Ascending aorta (tissue), 2 donors: ENCODE measurements around the gene DHX8. TPM values are rescaled to one million over a fixed set of nuclear protein-coding genes. Genes with fewer than 3 reads are reported as not detected.
"Not testable (repeated sequence)": the region's sequence is repeated elsewhere in the genome, so short reads cannot be mapped to it uniquely, and the experiment has no call there.

Experiments
- DNase-seq, 2 donors: peaks; one replicate each; pipeline ENCODE4 v3.0.0-alpha.2; 2019; ENCODE audit warnings: low spot score in 2 of 2
- H3K27ac ChIP-seq, 2 donors: fragments of 200-600 bp; sonication (generic); one replicate each; pipeline ENCODE4 v1.5.1; 2016 to 2017; ENCODE audit warnings: mild to moderate bottlenecking in 1 of 2
- H3K27me3 ChIP-seq: fragments of 200-600 bp; sonication (generic); one replicate; pipeline ENCODE4 v1.5.1; 2017
- H3K36me3 ChIP-seq, 2 donors: fragments of 200-600 bp; sonication (generic); one replicate each; pipeline ENCODE4 v1.5.1; 2016
- H3K4me1 ChIP-seq, 2 donors: fragments of 200-600 bp; sonication (generic); one replicate each; pipeline ENCODE4 v1.5.1; 2016 to 2017; ENCODE audit warnings: mild to moderate bottlenecking in 1 of 2
- H3K4me3 ChIP-seq, 2 donors: fragments of 200-600 bp; sonication (generic); one replicate each; pipeline ENCODE4 v1.5.1; 2016 to 2017; ENCODE audit warnings: mild to moderate bottlenecking in 1 of 2
- H3K9me3 ChIP-seq, 2 donors: fragments of 200-600 bp; sonication (generic); one replicate each; pipeline ENCODE4 v1.5.1; 2016
- CTCF ChIP-seq, 3 experiments: fragments of 200-600 bp in 2 of 3; fragments of 450-650 bp in 1 of 3; sonication (generic) in 2 of 3; IDR thresholded peaks; one replicate each; pipeline ENCODE4 v1.5.1; 2016 to 2019; ENCODE audit warnings: antibody characterized with exemption in 3 of 3, mild to moderate bottlenecking in 1 of 3, moderate library complexity in 1 of 3
- intact Hi-C: fragments of 100-400 bp; cut with DNase I; formaldehyde crosslinking; loops from one replicate; pipeline ENCODE4 v1.15.1; 2023
- total RNA-seq: library from RNA; depleted of rRNA; stranded (reverse); fragments of >200 nt; gene quantifications from one replicate; pipeline ENCODE4 v1.1.0, GENCODE V29; 2016

Gene DHX8
- total RNA-seq, 1 donor from 2014 or later, result 50.0 TPM

- Histone ChIP-seq H3K36me3 (no peaks in the 10 kb centered on the region), H3K4me1 (no peaks in the 10 kb centered on the region), H3K27me3 (no peaks in the 10 kb centered on the region), H3K9me3 (no peaks in the 10 kb centered on the region), H3K4me3 (no peak overlapping the region), H3K27ac (no peak overlapping the region)
- no peak for TF ChIP-seq CTCF (IDR thresholded peaks at IDR 0.05)
- intact Hi-C loops, result no loop called here
- DNase-seq, result no peak
Observed at GRCh38 chr17:43448720-43449469, 34.9 kb upstream of the DHX8 start.

- no peaks in the 10 kb centered on the region for H3K36me3 ChIP-seq
- no peak for DNase-seq
- no peak overlapping the region for H3K27ac ChIP-seq
- no peak for TF ChIP-seq CTCF (IDR thresholded peaks at IDR 0.05)
- intact Hi-C loops, result no loop called here
- H3K4me1 ChIP-seq, result no peaks in the 10 kb centered on the region
- H3K9me3 ChIP-seq, result no peaks in the 10 kb centered on the region
- H3K27me3 ChIP-seq, result no peaks in the 10 kb centered on the region
- H3K4me3 ChIP-seq, result no peak overlapping the region
Observed at GRCh38 chr17:43449470-43450248, 34.1 kb upstream of the DHX8 start.

- H3K36me3 ChIP-seq, intact Hi-C loops, H3K27ac ChIP-seq, H3K9me3 ChIP-seq, H3K27me3 ChIP-seq, H3K4me1 ChIP-seq, DNase-seq, H3K4me3 ChIP-seq: not testable (repeated sequence)
Observed at GRCh38 chr17:43450791-43451190, 33.0 kb upstream of the DHX8 start.

- intact Hi-C loops, DNase-seq: not testable (repeated sequence)
Observed at GRCh38 chr17:43451741-43452140, 32.0 kb upstream of the DHX8 start.

GRCh38 chr17:43453331-43453812 lies 30.4 kb upstream of the DHX8 start:
- no peaks in the 10 kb centered on the region for H3K9me3 ChIP-seq
- no peak overlapping the region for H3K4me3 ChIP-seq
- no peak overlapping the region for H3K27ac ChIP-seq
- H3K36me3 ChIP-seq, result no peaks in the 10 kb centered on the region
- no peaks in the 10 kb centered on the region for H3K27me3 ChIP-seq
- no peak for TF ChIP-seq CTCF (IDR thresholded peaks at IDR 0.05)
- DNase-seq, result no peak
- H3K4me1 ChIP-seq, result no peaks in the 10 kb centered on the region
- intact Hi-C loops, result no loop called here

More at GRCh38 chr17:43451741-43452140, 32.0 kb upstream of the DHX8 start:
- H3K27ac ChIP-seq, H3K4me3 ChIP-seq, H3K4me1 ChIP-seq, H3K9me3 ChIP-seq, H3K36me3 ChIP-seq, H3K27me3 ChIP-seq: not testable (repeated sequence)

GRCh38 chr17:43454868-43455267 lies 28.9 kb upstream of the DHX8 start:
- Histone ChIP-seq H3K4me1 (no peaks in the 10 kb centered on the region), H3K9me3 (no peaks in the 10 kb centered on the region), H3K4me3 (no peak overlapping the region), H3K27me3 (no peaks in the 10 kb centered on the region), H3K36me3 (no peaks in the 10 kb centered on the region), H3K27ac (no peak overlapping the region)
- DNase-seq, result no peak
- intact Hi-C loops, result no loop called here
- no peak for TF ChIP-seq CTCF (IDR thresholded peaks at IDR 0.05)
